ENCODE data around the gene LINGO3. TPM values are rescaled to one million over a fixed set of nuclear protein-coding genes. Genes with fewer than 3 reads are reported as not detected.

The LINGO3 gene
- total and polyA plus RNA-seq, 2 of the 4 experiments (the other 2 are of a cell fraction): not detected

DNA sequence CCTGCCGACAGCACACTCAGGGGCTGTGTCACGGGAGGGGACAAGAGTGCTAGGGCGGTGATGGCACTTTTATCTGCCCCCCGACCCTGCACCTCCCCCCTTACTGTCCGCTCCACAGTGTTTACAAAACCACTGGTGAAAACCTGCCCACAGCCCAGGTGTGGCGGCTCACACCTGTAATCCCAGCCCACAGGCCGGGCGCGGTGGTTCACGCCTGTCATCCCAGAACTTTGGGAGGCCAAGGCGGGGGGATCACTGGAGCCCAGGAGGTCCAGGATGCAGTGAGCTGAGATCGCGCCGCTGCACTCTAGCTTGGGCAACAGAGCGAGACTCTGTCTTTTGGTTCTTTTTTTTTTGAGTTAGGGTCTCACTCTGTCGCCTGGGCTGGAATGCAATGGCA, 11.8 kb downstream of the LINGO3 start:
- Histone ChIP-seq H3K14ac (replicated peaks; ENCODE audit: low read depth, low read length) (no peak overlapping the region), H3K4me3 (ENCODE audit: insufficient read depth, low read depth, low read length) (no peak overlapping the region), H3K18ac (ENCODE audit: low read depth, low read length) (no peak overlapping the region), H4K91ac (ENCODE audit: insufficient read depth, low read depth, low read length) (no peak overlapping the region), H3K4ac (ENCODE audit: low read depth, low read length) (no peak overlapping the region), H4K20me1 (ENCODE audit: insufficient read depth, low read length) (peaks cover 2% of the 10 kb centered on the region; the same call in 1 of the 2 replicates), H3K4me1 (ENCODE audit: control insufficient read depth, insufficient read depth, low read length) (peaks cover 1% of the 10 kb centered on the region), H3K27me3 (ENCODE audit: control insufficient read depth, insufficient read depth, low read length) (peaks cover 22% of the 10 kb centered on the region), H2BK20ac (ENCODE audit: low read depth, low read length) (no peak overlapping the region), H4K8ac (ENCODE audit: low read depth in 2 of 2, low read length in 2 of 2) (no peak overlapping the region), H3K4me2 (ENCODE audit: low read depth, low read length) (no peak overlapping the region), H2AK5ac (ENCODE audit: low read depth, low read length) (no peak overlapping the region), H2BK5ac (ENCODE audit: low read depth, low read length, poor library complexity, severe bottlenecking) (no peak overlapping the region), H3K56ac (ENCODE audit: extremely low read depth, insufficient read depth, low read length) (no peak overlapping the region), H3K23ac (ENCODE audit: low read depth, low read length) (no peak overlapping the region), H2AK9ac (replicated peaks; ENCODE audit: low read depth, low read length, poor library complexity) (no peak overlapping the region), H3K36me3 (ENCODE audit: control insufficient read depth, insufficient read depth, low read length) (no peaks in the 10 kb centered on the region), H2BK15ac (ENCODE audit: low read depth, low read length) (no peak overlapping the region), H3K9me1 (ENCODE audit: insufficient read depth, low read length) (no peaks in the 10 kb centered on the region), H2BK120ac (ENCODE audit: low read depth, low read length) (no peak overlapping the region), H2AFZ (replicated peaks; ENCODE audit: low read length, poor library complexity) (no peak overlapping the region), H4K5ac (ENCODE audit: low read depth, low read length) (no peak overlapping the region), H3K79me1 (ENCODE audit: low read depth in 1 of 2, low read length in 2 of 2) (no peaks in the 10 kb centered on the region), H3K27ac (ENCODE audit: insufficient read depth, low read length) (no peak overlapping the region), H3K9ac (ENCODE audit: low read depth, low read length) (no peak overlapping the region), H3K9me3 (ENCODE audit: control insufficient read depth, insufficient read depth, low read length) (no peaks in the 10 kb centered on the region)
- no TSS peak for BruUV-seq (replicated peaks)
- ATAC-seq (ENCODE audit: low read depth): no peak
- POLR2A ChIA-PET (ENCODE audit: unreplicated experiment): no interaction called here
- no peak for DNase-seq
- in situ Hi-C loops (cut with MboI; ENCODE audit: low sequenced_read_pairs): no loop called here
- 85% methylated on average over 5 of the region's 16 CpGs; no CpG with 5 or more reads in 1 of the 2 experiments for WGBS, 2 experiments (ENCODE audit: extremely low coverage in 2 of 2, insufficient read length in 1 of 2)
- TF ChIP-seq, protein P1, sequence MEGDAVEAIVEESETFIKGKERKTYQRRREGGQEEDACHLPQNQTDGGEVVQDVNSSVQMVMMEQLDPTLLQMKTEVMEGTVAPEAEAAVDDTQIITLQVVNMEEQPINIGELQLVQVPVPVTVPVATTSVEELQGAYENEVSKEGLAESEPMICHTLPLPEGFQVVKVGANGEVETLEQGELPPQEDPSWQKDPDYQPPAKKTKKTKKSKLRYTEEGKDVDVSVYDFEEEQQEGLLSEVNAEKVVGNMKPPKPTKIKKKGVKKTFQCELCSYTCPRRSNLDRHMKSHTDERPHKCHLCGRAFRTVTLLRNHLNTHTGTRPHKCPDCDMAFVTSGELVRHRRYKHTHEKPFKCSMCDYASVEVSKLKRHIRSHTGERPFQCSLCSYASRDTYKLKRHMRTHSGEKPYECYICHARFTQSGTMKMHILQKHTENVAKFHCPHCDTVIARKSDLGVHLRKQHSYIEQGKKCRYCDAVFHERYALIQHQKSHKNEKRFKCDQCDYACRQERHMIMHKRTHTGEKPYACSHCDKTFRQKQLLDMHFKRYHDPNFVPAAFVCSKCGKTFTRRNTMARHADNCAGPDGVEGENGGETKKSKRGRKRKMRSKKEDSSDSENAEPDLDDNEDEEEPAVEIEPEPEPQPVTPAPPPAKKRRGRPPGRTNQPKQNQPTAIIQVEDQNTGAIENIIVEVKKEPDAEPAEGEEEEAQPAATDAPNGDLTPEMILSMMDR (conservative IDR thresholded peaks at IDR 0.05; ENCODE audit: low read depth, low read length): no peak
- TF ChIP-seq MAFK (IDR thresholded peaks at IDR 0.05; ENCODE audit: low read depth, low read length): no peak
- no peak for TF ChIP-seq RFX5 (IDR thresholded peaks at IDR 0.05; ENCODE audit: low read depth, low read length)
- no peak for TF ChIP-seq USF2 (IDR thresholded peaks at IDR 0.05; ENCODE audit: low read depth, low read length)
- no peak for TF ChIP-seq RCOR1 (IDR thresholded peaks at IDR 0.05; ENCODE audit: insufficient replicate concordance, low read length)
- no peak for TF ChIP-seq FOS (IDR thresholded peaks at IDR 0.05; ENCODE audit: low read depth, low read length)
- no peak for TF ChIP-seq MAZ (IDR thresholded peaks at IDR 0.05; ENCODE audit: borderline replicate concordance, low read depth, low read length)
- no peak for TF ChIP-seq MXI1 (IDR thresholded peaks at IDR 0.05; ENCODE audit: borderline replicate concordance, low read depth, low read length)
- TF ChIP-seq NFE2L2 (IDR thresholded peaks at IDR 0.05; ENCODE audit: low read depth, low read length): no peak
- TF ChIP-seq BHLHE40 (IDR thresholded peaks at IDR 0.05; ENCODE audit: low read depth, low read length): no peak
- CTCF ChIA-PET: interaction anchor here (0.9 to 1.2 kb wide), 2 partner anchors 19 to 96 kb away, joined by 3 to 5 read pairs; no protein-coding TSS in a partner anchor
- dilution Hi-C loops (cut with HindIII; ENCODE audit: low sequenced_read_pairs, unreplicated experiment): no loop called here
- intact Hi-C loops (cut with micrococcal nuclease): no loop called here
